Neural cell (in vitro differentiated cells): Measurements from ENCODE around the gene CSNK1G3.

ENCODE experiments used
- CTCF ChIP-seq: fragments of 450-650 bp; IDR thresholded peaks from 2 replicates; pipeline ENCODE4 v1.5.1; 2014; ENCODE audit warnings: antibody characterized with exemption, mild to moderate bottlenecking, moderate library complexity; ENCODE audit not compliant: poor library complexity, severe bottlenecking
- EP300 ChIP-seq: fragments of 450-650 bp; conservative IDR thresholded peaks from 2 replicates; pipeline ENCODE4 v1.6.1; 2014; ENCODE audit warnings: antibody characterized with exemption, mild to moderate bottlenecking, moderate library complexity; ENCODE audit not compliant: poor library complexity, severe bottlenecking
- EZH2 ChIP-seq: fragments of 200-600, 300-800 bp; shearing (Covaris generic), sonication (generic); IDR thresholded peaks from 2 replicates; pipeline ENCODE4 v1.6.1; 2014; ENCODE audit warnings: antibody characterized with exemption, low read length, borderline replicate concordance, mild to moderate bottlenecking; ENCODE audit not compliant: insufficient read depth, poor library complexity, severe bottlenecking
- SMC3 ChIP-seq: fragments of 450-650 bp; conservative IDR thresholded peaks from 2 replicates; pipeline ENCODE4 v1.6.1; 2014; ENCODE audit warnings: antibody characterized with exemption, mild to moderate bottlenecking, moderate library complexity; ENCODE audit not compliant: poor library complexity

- no peak for TF ChIP-seq EZH2
- TF ChIP-seq EP300, result no peak
- no peak for TF ChIP-seq CTCF
- TF ChIP-seq SMC3, result no peak
These were observed 45.9 kb downstream of the CSNK1G3 start for GRCh38 chr5:123557907-123558306.
